ENCODE results near the gene WSCD1.

Gene WSCD1

DNA sequence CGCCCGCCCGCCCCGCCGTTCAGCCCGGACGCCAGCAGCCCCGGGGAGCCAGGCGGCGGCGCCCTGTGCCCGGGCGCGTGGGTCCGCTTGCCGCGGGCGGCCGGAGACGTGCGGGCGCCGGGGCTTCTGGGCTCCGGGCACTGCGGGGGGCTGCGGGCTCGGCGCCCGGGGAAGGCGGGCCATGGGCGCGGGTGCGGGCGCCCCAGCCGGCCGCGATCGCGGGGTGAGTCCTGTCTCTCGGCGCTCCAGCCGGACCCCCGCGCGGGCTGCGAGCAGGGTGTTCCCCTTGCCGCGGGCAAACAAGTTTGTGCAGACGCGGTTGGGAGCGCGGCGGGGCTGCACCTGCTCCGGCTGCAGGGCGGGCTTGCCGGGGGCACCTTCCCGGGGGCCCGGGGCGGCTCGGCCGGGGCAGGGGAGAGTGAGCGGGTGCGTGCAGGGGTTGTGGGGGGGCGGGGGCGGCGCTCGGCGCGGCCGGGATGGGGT lies 292 bp downstream of the WSCD1 start:
- TF ChIP-seq, protein P1, sequence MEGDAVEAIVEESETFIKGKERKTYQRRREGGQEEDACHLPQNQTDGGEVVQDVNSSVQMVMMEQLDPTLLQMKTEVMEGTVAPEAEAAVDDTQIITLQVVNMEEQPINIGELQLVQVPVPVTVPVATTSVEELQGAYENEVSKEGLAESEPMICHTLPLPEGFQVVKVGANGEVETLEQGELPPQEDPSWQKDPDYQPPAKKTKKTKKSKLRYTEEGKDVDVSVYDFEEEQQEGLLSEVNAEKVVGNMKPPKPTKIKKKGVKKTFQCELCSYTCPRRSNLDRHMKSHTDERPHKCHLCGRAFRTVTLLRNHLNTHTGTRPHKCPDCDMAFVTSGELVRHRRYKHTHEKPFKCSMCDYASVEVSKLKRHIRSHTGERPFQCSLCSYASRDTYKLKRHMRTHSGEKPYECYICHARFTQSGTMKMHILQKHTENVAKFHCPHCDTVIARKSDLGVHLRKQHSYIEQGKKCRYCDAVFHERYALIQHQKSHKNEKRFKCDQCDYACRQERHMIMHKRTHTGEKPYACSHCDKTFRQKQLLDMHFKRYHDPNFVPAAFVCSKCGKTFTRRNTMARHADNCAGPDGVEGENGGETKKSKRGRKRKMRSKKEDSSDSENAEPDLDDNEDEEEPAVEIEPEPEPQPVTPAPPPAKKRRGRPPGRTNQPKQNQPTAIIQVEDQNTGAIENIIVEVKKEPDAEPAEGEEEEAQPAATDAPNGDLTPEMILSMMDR (IDR thresholded peaks at IDR 0.05; ENCODE audit: low read depth, low read length), result no peak
- no peak for DNase-seq (ENCODE audit: extremely low read depth, low read depth)

DNA sequence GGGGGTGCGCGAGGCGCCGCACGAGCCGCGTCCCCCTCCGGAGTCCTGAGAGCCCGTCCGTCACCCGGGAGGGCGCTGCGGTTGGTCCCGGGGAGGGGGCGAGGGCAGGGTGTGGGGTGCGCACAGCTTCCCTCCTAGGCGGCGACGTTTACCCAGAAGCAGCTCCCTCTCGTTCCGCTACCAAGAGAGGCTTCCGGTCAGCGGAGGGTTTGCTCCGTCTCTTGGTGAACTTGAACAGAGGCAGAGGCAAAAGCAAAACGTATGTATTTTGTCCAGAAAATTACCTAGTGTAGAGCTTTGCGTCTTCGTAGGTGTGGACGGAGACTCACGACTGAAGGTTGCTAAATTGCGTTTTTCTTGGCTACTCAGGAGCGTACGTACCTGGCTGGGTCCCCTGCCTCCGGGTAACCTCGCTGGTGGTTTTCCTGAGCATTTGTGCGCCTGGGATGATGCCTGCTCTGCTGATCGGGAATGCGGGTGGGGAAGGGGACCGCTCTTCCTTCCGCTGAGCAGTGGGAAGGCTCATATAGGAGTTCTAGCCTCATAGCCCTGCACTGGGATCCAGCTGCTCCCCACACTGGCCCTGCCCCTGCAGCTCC lies 833 bp downstream of the WSCD1 start:
- no peak for DNase-seq (ENCODE audit: extremely low read depth, low read depth)
- TF ChIP-seq, protein P1 (IDR thresholded peaks at IDR 0.05; ENCODE audit: low read depth, low read length), result no peak

DNA sequence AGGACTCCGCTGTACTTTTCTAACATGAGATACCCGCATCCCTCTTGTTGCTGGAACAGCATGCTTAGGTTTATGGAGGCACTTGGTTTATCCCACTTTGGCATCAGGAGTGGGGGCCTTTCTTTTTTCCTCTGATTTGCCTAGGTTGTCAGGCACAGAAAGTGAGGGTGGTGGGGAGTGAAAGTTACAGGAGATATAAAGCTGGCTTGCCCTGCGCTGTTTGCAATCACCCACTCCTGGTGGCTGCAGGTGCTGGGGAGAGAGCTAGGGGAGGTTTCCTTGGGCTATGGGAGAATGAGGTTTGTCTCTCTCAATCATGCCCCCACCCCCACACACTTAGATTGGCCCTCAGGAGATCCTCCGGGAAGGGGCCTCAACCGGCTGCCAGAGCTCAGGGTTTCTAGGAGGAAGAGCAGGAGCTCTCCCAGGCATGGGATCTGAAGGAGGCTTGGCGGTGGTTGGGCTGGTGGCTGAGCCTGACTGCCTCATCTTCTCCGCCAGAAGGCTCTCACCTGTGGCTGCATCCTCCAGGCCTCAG lies 1.4 kb downstream of the WSCD1 start:
- DNase-seq (ENCODE audit: extremely low read depth, low read depth), result no peak
- TF ChIP-seq, protein P1 (IDR thresholded peaks at IDR 0.05; ENCODE audit: low read depth, low read length), result no peak

DNA sequence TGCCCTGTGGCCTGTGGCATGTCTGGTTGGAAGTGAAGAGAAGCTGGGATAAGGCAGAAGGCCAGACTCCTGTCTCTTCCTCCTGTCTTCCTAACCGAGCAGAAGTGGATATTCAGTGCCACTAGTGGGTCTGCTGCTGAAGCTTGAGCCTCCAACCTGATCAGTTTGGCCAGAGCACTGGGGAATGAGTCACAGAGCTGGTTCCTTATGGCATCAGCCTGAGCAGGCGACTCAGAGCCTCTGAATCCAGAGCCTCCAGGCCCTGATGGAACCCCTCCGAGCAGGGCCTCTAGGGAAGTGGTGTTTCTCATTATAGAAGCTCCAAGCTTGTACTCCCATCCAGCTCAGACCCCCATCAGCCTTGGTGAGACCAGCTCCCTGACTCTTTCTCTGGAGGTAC lies 2.0 kb downstream of the WSCD1 start:
- DNase-seq (ENCODE audit: extremely low read depth, low read depth), result no peak
- TF ChIP-seq, protein P1 (IDR thresholded peaks at IDR 0.05; ENCODE audit: low read depth, low read length), result no peak

DNA sequence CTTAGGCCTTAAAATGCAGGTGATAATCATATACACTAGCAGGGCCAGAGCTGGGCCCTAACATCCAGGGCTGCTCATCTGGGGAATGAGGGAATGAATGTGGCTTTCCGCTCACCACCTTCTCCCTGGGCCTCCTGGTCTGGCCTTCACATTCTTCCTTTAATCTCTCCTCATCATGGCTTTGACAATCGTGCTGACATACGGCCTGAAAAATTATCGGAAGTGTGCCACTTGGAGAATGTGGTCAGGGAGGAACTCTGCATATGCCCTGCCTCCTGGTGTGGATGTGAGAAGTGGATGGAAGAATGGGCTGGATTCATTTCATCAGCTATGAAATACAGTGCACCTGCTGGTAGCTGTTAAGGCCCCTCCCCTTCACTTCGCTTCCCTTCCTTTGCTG lies 2.4 kb downstream of the WSCD1 start:
- TF ChIP-seq, protein P1 (IDR thresholded peaks at IDR 0.05; ENCODE audit: low read depth, low read length), result no peak
- DNase-seq (ENCODE audit: extremely low read depth, low read depth), result no peak

DNA sequence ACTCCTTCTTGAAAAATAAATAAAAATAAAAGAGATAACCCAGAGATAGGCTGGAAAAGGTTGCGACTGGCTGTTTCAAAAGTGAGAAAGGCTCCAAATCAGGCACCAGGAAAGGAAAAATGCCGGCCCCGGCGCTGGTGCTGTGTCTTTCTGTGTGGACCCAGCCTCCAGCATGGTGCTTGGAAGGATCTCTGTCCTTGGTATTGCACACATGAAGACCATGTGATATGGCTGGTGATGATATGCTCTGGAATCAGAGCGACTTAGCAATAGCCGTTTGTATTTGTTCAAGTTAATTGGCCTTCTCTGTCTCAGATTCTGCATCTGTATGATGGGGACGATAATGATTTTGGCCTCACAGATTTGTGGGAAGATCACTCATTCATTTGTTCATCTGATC lies 3.4 kb downstream of the WSCD1 start:
- TF ChIP-seq, protein P1 (IDR thresholded peaks at IDR 0.05; ENCODE audit: low read depth, low read length), result no peak
- DNase-seq (ENCODE audit: extremely low read depth, low read depth), result no peak

DNA sequence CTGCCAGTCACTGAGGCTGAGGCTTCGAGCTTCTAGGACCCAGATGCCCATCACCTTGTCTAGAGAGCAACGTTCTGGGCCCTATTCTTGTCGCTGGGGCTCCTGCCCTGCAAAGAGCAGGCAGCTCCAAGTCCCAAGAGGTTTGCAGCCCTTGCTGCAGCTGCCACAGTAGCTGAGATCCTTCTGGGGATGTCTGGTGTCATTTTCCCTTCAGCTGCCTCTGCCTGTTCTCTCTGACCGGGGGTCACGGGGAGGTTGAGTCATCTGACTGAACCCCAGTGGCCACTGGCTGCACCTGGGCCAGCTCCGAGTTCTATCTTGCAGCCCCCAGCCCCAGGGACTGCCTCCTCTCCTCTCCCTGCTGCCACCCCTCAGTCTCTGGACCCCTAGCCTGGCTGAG lies 4.9 kb downstream of the WSCD1 start:
- no peak for DNase-seq (ENCODE audit: extremely low read depth, low read depth)
- TF ChIP-seq, protein P1 (IDR thresholded peaks at IDR 0.05; ENCODE audit: low read depth, low read length), result no peak
